Peyer's patch (tissue), 4 donors: ENCODE results near the gene NPTXR. TPM values are rescaled to one million over a fixed set of nuclear protein-coding genes. Genes with fewer than 3 reads are reported as not detected.

Source experiments
- DNase-seq, 3 donors: peaks; one replicate each; pipeline ENCODE4 v3.0.0-alpha.2; 2017 to 2019
- H3K27ac ChIP-seq, 4 donors: fragments of 200-600 bp; sonication (generic); one replicate each; pipeline ENCODE4 v1.5.1; 2016 to 2019
- H3K27me3 ChIP-seq, 2 donors: fragments of 200-600 bp; sonication (generic); one replicate each; pipeline ENCODE4 v1.5.1; 2019
- H3K36me3 ChIP-seq, 3 donors: fragments of 200-600 bp; sonication (generic); one replicate each; pipeline ENCODE4 v1.5.1; 2016 to 2019
- H3K4me1 ChIP-seq, 4 donors: fragments of 200-600 bp; sonication (generic); one replicate each; pipeline ENCODE4 v1.5.1; 2016 to 2019
- H3K4me3 ChIP-seq, 4 donors: fragments of 200-600 bp; sonication (generic); 1 replicate in 3 of 4; 2 replicates in 1 of 4; pipeline ENCODE4 v1.5.1; 2016 to 2019; ENCODE audit warnings: mild to moderate bottlenecking in 1 of 4
- H3K9me3 ChIP-seq, 4 donors: fragments of 200-600 bp; sonication (generic); one replicate each; pipeline ENCODE4 v1.5.1; 2016 to 2019; ENCODE audit warnings: mild to moderate bottlenecking in 1 of 4
- POLR2A ChIP-seq, 2 donors: fragments of 450-650 bp; IDR thresholded peaks; one replicate each; pipeline ENCODE4 v1.5.1; 2017; ENCODE audit warnings: antibody characterized with exemption in 2 of 2, mild to moderate bottlenecking in 2 of 2, moderate library complexity in 2 of 2
- total RNA-seq, 4 donors: library from RNA; depleted of rRNA; stranded (reverse); fragments of >200 nt; gene quantifications; one replicate each; pipeline ENCODE4 v1.1.0, GENCODE V29; 2016
- TF ChIP-seq, protein P1 (sequence below), 6 experiments: fragments of 450-650 bp in 4 of 6; fragments of 200-600 bp in 2 of 6; sonication (generic) in 1 of 6; IDR thresholded peaks; one replicate each; pipeline ENCODE4 v1.5.1; 2017 to 2019; ENCODE audit warnings: antibody characterized with exemption in 6 of 6, mild to moderate bottlenecking in 3 of 6, moderate library complexity in 1 of 6

NPTXR gene
- total RNA-seq, 4 donors from 2014 or later: 0.53 to 2.8 (median 1.1) TPM

DNA sequence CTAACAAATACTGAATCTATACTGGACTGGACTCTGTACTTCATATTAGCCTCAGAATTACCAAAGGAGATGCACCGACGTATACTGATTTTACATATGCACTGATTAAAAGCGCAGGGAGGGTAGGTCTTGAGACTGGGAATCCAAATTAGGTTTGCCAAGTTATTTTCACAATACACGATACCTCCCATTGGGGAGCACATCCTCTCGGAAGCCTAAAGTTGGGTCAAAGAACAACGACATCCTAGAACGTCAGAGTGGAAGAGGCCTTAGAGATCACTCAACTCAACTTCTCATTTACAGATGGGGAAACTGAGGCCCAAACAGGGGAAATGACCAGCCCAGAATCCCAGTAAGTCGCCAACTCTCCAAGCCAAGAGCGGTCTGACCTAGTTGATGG lies 50.5 kb downstream of the NPTXR start:
- Histone ChIP-seq H3K9me3 (no peaks in the 10 kb centered on the region), H3K4me3 (peak overlapping the region; percentile 80 to 91 (median 88)), H3K36me3 (peaks cover 0 to 10% (median 0%) of the 10 kb centered on the region in 3 donors), H3K4me1 (peaks cover 0 to 18% (median 3%) of the 10 kb centered on the region in 4 donors), H3K27ac (peak overlapping the region; percentile 75 to 86 (median 78)), H3K27me3 (no peaks in the 10 kb centered on the region)
- DNase-seq: no peak
- no peak for TF ChIP-seq POLR2A (IDR thresholded peaks at IDR 0.05)
- TF ChIP-seq, protein P1, sequence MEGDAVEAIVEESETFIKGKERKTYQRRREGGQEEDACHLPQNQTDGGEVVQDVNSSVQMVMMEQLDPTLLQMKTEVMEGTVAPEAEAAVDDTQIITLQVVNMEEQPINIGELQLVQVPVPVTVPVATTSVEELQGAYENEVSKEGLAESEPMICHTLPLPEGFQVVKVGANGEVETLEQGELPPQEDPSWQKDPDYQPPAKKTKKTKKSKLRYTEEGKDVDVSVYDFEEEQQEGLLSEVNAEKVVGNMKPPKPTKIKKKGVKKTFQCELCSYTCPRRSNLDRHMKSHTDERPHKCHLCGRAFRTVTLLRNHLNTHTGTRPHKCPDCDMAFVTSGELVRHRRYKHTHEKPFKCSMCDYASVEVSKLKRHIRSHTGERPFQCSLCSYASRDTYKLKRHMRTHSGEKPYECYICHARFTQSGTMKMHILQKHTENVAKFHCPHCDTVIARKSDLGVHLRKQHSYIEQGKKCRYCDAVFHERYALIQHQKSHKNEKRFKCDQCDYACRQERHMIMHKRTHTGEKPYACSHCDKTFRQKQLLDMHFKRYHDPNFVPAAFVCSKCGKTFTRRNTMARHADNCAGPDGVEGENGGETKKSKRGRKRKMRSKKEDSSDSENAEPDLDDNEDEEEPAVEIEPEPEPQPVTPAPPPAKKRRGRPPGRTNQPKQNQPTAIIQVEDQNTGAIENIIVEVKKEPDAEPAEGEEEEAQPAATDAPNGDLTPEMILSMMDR (IDR thresholded peaks at IDR 0.05): no peak

DNA sequence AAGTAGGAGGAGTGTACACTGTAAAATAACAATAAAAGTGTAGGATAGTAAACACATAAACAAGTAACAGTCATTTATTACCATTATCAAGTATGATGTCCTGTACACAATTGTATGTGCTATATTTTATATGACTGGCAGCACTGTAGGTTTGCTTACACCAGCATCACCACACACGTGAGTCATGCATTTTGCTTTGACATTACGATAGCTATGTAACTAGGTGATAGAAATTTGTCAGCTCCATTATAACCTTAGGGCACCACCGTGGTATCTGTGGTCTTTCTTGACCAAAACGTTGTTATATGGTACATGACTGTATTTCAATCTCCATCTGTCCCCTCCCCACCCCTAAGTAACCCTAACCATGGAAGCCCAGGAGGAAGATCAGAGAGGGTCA lies 51.0 kb downstream of the NPTXR start:
- no peaks in the 10 kb centered on the region for H3K27me3 ChIP-seq
- H3K4me1 ChIP-seq: peaks cover 0 to 23% (median 3%) of the 10 kb centered on the region in 4 donors
- H3K4me3 ChIP-seq: peak overlapping the region in 2 of 4 donors; percentile 87 to 88
- no peak overlapping the region for H3K27ac ChIP-seq
- TF ChIP-seq, protein P1 (IDR thresholded peaks at IDR 0.05): no peak
- no peak for TF ChIP-seq POLR2A (IDR thresholded peaks at IDR 0.05)
- DNase-seq: no peak
- H3K9me3 ChIP-seq: no peaks in the 10 kb centered on the region
- H3K36me3 ChIP-seq: peaks cover 0 to 10% (median 0%) of the 10 kb centered on the region in 3 donors

DNA sequence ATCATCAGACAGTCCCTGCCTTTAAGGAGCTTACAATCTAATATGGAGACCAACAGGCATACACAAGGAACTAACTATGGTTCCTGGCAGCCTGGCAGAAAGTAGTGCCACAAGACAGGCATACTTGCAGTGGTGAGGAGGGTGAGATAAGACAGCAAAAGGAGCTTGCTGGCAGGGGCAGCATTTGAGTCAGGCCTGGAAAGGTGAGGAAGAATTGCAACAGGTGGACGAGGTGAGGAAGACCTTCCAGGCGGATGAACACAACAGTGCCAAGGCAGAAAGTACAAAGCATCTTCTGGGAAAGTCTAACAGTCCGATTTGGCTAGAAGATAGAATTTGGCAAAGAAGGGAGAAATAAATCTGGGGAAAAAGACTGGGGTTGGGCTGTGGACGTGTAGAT lies 54.2 kb downstream of the NPTXR start:
- H3K27ac ChIP-seq: no peak overlapping the region
- TF ChIP-seq POLR2A (IDR thresholded peaks at IDR 0.05): no peak
- TF ChIP-seq, protein P1 (IDR thresholded peaks at IDR 0.05): no peak
- H3K4me1 ChIP-seq: peaks cover 0 to 27% (median 3%) of the 10 kb centered on the region in 4 donors
- H3K4me3 ChIP-seq: no peak overlapping the region
- no peak for DNase-seq
- no peaks in the 10 kb centered on the region for H3K27me3 ChIP-seq
- H3K9me3 ChIP-seq: no peaks in the 10 kb centered on the region
- peaks cover 0 to 10% (median 0%) of the 10 kb centered on the region in 3 donors for H3K36me3 ChIP-seq

DNA sequence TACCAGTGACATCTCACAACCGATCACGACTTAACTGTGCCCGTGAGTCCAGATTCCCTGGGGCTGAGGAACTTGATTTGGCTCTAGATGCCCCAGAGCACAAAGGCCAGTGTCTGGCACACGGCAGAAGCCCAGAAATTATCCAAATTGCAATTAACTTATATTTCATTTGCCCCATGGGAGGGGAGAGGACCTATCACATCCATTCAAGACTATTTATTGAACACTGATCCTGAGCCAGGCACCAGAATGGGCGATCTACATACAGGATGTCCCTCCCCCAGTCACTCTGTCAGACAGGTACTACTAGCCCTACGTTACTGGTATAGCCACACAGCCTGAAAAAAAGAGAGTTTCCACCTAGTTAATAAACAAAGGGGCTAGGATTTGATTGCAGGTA lies 55.0 kb downstream of the NPTXR start:
- no peak for DNase-seq
- Histone ChIP-seq H3K27me3 (no peaks in the 10 kb centered on the region), H3K9me3 (no peaks in the 10 kb centered on the region), H3K4me3 (no peak overlapping the region), H3K36me3 (peaks cover 0 to 10% (median 0%) of the 10 kb centered on the region in 3 donors), H3K4me1 (peaks cover 0 to 27% (median 3%) of the 10 kb centered on the region in 4 donors), H3K27ac (peak overlapping the region in 2 of 4 donors; percentile 32 to 76)
- TF ChIP-seq POLR2A (IDR thresholded peaks at IDR 0.05): no peak
- TF ChIP-seq, protein P1 (IDR thresholded peaks at IDR 0.05): no peak

DNA sequence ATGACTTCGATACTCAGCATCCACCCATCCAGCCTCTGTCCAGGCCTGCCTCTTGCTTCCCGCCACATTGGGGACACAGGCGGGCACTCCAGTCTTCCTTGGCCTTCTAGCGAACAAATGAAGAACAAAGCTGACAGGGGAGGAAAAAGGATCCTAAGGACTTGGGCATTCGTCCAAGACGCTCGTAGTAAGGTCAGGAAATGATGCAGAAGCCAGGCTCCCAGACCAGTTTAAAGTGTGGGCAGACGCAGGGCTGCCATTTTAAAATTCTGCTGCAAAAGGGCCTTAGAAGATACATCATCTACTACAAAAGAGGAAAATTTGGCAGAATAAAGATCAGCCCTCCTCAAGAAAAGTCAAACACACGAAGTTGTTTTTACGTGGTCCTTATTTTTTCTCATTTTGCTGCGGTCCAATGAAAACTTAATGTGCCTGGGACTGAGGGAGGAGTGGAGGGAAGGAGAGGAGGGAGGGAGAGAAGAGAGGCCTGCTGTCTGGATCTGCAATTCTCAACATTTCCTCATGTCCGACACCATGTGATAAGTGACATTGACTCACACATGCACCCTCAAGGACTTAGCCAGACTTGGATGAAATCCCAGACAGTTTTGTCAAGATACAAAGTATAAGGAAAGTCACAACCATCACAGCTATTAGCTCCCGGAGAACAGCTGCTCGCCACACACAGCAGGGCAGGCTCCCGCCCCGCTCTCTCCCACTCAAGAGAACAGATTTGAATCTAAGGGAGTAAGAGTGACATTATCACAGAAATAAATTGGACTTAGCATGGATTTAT lies 55.6 kb downstream of the NPTXR start:
- H3K4me3 ChIP-seq: no peak overlapping the region

More for the DNA sequence above, 55.6 kb downstream of the NPTXR start:
- H3K4me1 ChIP-seq: peaks cover 0 to 25% (median 1%) of the 10 kb centered on the region in 4 donors
- no peaks in the 10 kb centered on the region for H3K9me3 ChIP-seq
- TF ChIP-seq POLR2A (IDR thresholded peaks at IDR 0.05): no peak
- TF ChIP-seq, protein P1 (IDR thresholded peaks at IDR 0.05): no peak
- DNase-seq: no peak
- no peaks in the 10 kb centered on the region for H3K27me3 ChIP-seq
- peak overlapping the region in 3 of 4 donors; percentile 24 to 76 (median 32) for H3K27ac ChIP-seq
- peaks cover 0 to 10% (median 0%) of the 10 kb centered on the region in 3 donors for H3K36me3 ChIP-seq
